ENCODE measurements around the gene TFB1M.

TFB1M gene

GRCh38 chr6:155309150-155309549, 5.1 kb downstream of the TFB1M start:
- H3K27ac ChIP-seq, result no peak overlapping the region
- TF ChIP-seq ZFX (IDR thresholded peaks at IDR 0.05; ENCODE audit: borderline replicate concordance) (no peak), CTCF (IDR thresholded peaks at IDR 0.05) (no peak)

GRCh38 chr6:155306958-155307357, 7.3 kb downstream of the TFB1M start:
- TF ChIP-seq CTCF (IDR thresholded peaks at IDR 0.05) (no peak), ZFX (IDR thresholded peaks at IDR 0.05; ENCODE audit: borderline replicate concordance) (no peak)
- H3K27ac ChIP-seq, result no peak overlapping the region

- TF ChIP-seq ZFX (IDR thresholded peaks at IDR 0.05; ENCODE audit: borderline replicate concordance) (no peak), CTCF (IDR thresholded peaks at IDR 0.05) (no peak)
- no peak overlapping the region for H3K27ac ChIP-seq
These were observed 10.9 kb downstream of the TFB1M start for GRCh38 chr6:155303361-155303870.

GRCh38 chr6:155301867-155302266, 12.4 kb downstream of the TFB1M start:
- H3K27ac ChIP-seq, result no peak overlapping the region
- TF ChIP-seq CTCF (IDR thresholded peaks at IDR 0.05) (no peak), ZFX (IDR thresholded peaks at IDR 0.05; ENCODE audit: borderline replicate concordance) (no peak)

- TF ChIP-seq CTCF (IDR thresholded peaks at IDR 0.05) (no peak), ZFX (IDR thresholded peaks at IDR 0.05; ENCODE audit: borderline replicate concordance) (no peak)
- H3K27ac ChIP-seq, result no peak overlapping the region
These were observed 16.6 kb downstream of the TFB1M start for GRCh38 chr6:155297669-155298068.

- no peak overlapping the region for H3K27ac ChIP-seq
- TF ChIP-seq CTCF (IDR thresholded peaks at IDR 0.05) (no peak), ZFX (IDR thresholded peaks at IDR 0.05; ENCODE audit: borderline replicate concordance) (no peak)
These were observed 21.6 kb downstream of the TFB1M start for GRCh38 chr6:155292711-155293110.

- TF ChIP-seq ZFX (IDR thresholded peaks at IDR 0.05; ENCODE audit: borderline replicate concordance) (no peak), CTCF (IDR thresholded peaks at IDR 0.05) (no peak)
- no peak overlapping the region for H3K27ac ChIP-seq
These were observed 23.0 kb downstream of the TFB1M start for GRCh38 chr6:155291291-155291690.

Measured in 22Rv1 (cell line).